Measurements from ENCODE around the gene KCNQ1.

The KCNQ1 gene

DNA sequence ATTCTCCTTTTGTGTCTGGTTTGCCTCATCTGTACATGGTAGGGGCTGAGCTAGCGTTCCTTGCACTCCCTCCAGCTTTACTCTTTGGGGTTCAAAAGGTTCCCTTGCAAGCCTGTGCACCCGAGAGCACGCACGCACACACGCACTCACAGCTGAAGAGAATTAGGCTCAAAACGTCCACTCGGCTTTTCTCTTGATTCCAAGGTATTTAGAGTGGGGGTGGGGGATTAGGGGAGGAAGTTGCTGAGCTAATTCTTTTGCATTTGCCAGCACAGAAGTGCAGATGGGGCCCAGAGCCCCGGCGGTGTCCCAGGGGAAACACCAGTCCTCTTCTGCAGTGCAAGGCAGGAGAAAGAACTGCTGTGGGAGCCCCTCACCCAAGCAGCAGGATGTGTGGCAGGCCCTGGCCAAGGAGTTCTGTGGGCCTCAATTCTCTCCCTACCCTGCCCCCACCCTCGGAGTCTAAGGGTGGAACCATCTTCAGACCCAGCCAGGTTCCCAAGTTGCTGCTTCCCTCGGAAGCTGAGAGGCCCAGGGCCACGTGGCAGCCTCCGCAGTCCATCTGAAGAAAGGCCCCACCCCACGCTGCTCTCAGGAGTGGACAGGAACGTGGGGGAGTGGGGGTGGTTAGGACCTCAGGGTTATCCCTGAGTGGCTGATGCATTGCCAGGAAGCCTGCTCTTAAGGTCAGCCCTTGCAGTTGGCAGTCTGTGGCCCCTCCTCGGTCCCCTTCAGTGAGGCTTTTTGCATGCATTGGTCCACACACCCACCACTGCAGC, 258.7 kb downstream of the KCNQ1 start:
- H3K4me3 ChIP-seq (ENCODE audit: low read depth, low read length) = no peak overlapping the region
- TF ChIP-seq, protein P1, sequence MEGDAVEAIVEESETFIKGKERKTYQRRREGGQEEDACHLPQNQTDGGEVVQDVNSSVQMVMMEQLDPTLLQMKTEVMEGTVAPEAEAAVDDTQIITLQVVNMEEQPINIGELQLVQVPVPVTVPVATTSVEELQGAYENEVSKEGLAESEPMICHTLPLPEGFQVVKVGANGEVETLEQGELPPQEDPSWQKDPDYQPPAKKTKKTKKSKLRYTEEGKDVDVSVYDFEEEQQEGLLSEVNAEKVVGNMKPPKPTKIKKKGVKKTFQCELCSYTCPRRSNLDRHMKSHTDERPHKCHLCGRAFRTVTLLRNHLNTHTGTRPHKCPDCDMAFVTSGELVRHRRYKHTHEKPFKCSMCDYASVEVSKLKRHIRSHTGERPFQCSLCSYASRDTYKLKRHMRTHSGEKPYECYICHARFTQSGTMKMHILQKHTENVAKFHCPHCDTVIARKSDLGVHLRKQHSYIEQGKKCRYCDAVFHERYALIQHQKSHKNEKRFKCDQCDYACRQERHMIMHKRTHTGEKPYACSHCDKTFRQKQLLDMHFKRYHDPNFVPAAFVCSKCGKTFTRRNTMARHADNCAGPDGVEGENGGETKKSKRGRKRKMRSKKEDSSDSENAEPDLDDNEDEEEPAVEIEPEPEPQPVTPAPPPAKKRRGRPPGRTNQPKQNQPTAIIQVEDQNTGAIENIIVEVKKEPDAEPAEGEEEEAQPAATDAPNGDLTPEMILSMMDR (IDR thresholded peaks at IDR 0.05; ENCODE audit: low read depth, low read length) = no peak

DNA sequence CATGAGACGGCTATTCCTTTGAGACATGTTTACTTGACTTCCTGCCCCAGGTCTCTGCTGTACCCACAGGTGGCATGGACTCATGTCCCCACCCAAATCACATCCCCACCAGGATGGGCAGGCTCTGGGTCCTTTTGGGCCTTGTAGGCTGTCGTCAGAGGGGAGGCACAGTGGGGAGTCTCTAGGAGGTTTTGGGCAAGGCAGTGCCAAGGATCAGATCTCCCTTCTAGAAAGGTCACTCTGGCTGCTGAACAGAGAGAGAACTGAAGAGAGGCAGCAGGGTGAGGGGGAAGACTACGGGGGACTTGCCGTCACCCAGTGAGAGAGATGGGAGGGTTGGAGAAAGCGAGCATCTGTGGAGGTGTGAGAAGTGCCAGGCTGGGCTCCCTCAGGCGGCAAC, 259.5 kb downstream of the KCNQ1 start:
- H3K4me3 ChIP-seq (ENCODE audit: low read depth, low read length) = no peak overlapping the region
- TF ChIP-seq, protein P1 (IDR thresholded peaks at IDR 0.05; ENCODE audit: low read depth, low read length) = no peak

DNA sequence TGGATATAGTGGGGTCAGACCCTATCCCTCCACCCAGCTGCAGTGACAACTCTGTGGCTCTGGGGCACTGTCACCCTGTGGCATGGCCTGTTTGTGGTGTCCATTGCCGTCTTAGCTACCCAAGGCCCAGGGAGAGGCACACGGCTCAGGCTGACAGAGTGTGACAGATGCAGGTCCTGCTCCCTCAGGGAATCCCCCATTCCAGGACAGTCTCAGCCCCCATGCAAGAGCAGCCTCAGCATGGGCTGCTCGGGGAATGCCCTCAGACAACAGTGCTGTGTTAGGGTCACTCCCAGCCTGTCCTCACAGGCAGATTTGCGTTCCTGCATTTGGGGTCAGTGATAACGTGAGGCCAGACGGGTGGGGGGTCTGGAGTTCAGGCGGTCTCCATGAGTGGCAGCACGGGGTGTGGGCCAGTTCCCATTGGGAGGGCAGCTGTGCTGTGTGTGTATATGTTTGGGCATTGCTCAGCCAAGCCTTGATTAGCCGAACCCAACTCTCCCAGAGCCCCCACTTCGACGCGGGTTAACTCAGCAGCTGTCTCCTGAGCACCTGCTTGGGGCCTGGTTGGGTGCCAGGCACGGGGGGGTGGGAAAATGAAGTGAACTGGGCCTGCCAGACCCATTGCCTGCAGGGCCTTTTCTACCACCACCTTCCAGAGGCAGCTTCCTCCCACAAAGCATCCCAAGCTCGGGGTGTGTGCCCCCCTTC, 260.2 kb downstream of the KCNQ1 start:
- TF ChIP-seq, protein P1 (IDR thresholded peaks at IDR 0.05; ENCODE audit: low read depth, low read length) = no peak
- no peak overlapping the region for H3K4me3 ChIP-seq (ENCODE audit: low read depth, low read length)

DNA sequence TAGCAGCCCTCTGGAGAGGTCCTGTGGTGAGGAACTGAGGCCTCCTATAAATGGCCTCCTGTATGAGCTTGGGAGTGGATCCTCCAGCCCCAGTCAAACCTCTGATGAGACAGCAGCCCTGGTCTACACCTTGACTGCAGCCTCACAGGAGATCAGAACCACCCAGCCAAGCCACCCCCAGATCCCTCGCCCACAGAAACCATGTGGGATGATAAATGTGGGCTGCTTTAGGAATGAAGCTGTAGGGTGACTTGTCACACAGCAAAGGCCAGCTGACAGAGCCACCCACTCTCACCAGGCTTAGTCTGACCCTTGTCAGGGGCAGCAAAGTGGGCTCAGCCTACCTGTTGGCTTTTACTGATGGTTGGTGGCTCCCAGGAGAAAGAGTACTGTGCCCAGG, 261.5 kb downstream of the KCNQ1 start:
- no peak overlapping the region for H3K4me3 ChIP-seq (ENCODE audit: low read depth, low read length)
- TF ChIP-seq, protein P1 (IDR thresholded peaks at IDR 0.05; ENCODE audit: low read depth, low read length) = no peak

DNA sequence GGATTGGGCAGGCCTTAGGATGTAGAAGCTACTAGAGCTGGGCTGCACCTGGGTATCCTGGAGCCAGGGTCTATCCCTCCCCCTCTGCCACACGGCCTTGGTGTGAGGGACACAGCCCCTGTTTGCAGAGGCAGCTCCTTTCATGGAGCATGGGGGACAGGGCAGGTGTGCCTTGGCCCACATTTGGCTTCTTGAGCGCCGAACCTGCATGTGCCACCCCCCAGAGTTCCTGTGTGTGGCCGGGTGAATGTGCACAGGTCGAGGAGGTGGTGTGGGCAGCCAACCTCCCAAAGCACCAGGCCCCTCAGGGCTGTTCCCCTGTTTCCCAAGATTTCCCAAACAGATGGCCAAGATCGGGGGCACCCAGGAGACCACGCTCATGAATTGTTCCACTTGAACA, 262.9 kb downstream of the KCNQ1 start:
- TF ChIP-seq, protein P1 (IDR thresholded peaks at IDR 0.05; ENCODE audit: low read depth, low read length) = no peak
- no peak overlapping the region for H3K4me3 ChIP-seq (ENCODE audit: low read depth, low read length)

DNA sequence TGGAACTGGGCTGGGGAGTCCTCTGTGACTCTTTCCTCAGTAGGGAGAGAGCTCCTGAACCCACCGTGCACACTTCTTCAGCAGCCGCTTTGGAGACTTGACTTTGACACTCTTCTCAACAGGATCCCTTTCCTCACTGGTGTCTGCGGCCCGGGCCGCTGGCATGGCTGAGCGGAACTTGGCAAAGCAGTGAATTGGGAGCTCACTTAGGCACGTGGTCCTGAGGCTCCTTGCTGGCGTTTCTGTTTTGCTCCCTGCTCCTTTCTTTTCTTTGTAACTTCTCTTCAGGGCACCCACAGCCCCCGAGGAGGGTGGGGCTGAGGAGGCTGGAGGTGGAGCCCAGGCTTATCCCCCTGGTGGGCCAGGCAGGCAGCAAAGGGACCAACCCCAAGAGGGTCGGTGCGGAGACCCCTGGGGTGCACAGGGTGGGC, 263.4 kb downstream of the KCNQ1 start:
- TF ChIP-seq, protein P1 (IDR thresholded peaks at IDR 0.05; ENCODE audit: low read depth, low read length) = no peak
- H3K4me3 ChIP-seq (ENCODE audit: low read depth, low read length) = no peak overlapping the region

DNA sequence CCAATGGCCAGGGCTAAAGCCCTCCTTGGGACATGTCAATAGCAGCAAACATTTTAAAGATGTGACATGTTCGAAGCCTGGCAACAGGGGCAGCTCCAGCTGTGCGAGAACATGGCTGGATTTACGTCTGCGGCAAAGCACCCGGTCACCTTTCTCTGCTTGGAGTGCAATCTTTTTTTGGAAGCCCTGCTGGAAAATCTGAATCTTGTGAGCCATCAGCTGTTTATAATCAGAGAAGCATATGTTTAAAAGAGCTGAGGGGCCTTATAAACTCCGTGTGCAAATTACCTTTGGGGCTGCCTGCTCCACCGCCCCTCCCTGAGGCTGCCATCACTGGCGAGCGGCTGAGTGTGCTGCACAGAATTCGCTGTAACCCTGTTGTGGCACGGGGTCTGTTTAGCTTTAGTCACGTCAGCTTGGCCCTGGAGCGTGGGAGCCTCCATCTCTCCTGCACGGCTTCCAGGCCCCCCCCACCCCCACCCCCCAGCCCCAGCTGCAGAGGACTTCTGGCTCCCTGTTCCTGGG, 264.0 kb downstream of the KCNQ1 start:
- TF ChIP-seq, protein P1 (IDR thresholded peaks at IDR 0.05; ENCODE audit: low read depth, low read length) = no peak
- no peak overlapping the region for H3K4me3 ChIP-seq (ENCODE audit: low read depth, low read length)
